Duodenal mucosa (tissue), 2 donors: ENCODE results near the gene SIM1.

Experiments
- H3K27ac ChIP-seq: one replicate; pipeline ENCODE4 v1.7.0; 2013; ENCODE audit warnings: low read depth, low read length
- H3K27me3 ChIP-seq, 2 donors: one replicate each; pipeline ENCODE4 v1.7.0; 2013; ENCODE audit warnings: low read length in 2 of 2, control low read depth in 1 of 2; ENCODE audit not compliant: insufficient read depth in 2 of 2, control insufficient read depth in 1 of 2
- H3K36me3 ChIP-seq, 2 donors: one replicate each; pipeline ENCODE4 v1.7.0; 2013; ENCODE audit warnings: low read length in 2 of 2, control low read depth in 1 of 2; ENCODE audit not compliant: insufficient read depth in 2 of 2, control insufficient read depth in 1 of 2
- H3K4me1 ChIP-seq, 2 donors: one replicate each; pipeline ENCODE4 v1.7.0; 2013; ENCODE audit warnings: low read length in 2 of 2, control low read depth in 1 of 2; ENCODE audit not compliant: insufficient read depth in 2 of 2, control insufficient read depth in 1 of 2
- H3K4me3 ChIP-seq, 2 donors: one replicate each; pipeline ENCODE4 v1.7.0; 2013; ENCODE audit warnings: low read length in 2 of 2, low read depth in 1 of 2
- H3K9ac ChIP-seq, 2 donors: one replicate each; pipeline ENCODE4 v1.7.0; 2013; ENCODE audit warnings: low read length in 2 of 2, low read depth in 1 of 2
- H3K9me3 ChIP-seq, 2 donors: one replicate each; pipeline ENCODE4 v1.7.0; 2013; ENCODE audit warnings: low read length in 2 of 2, control low read depth in 1 of 2; ENCODE audit not compliant: control insufficient read depth in 1 of 2

SIM1 gene

GRCh38 chr6:100343316-100344077, 121.2 kb downstream of the SIM1 start:
- H3K27ac ChIP-seq: no peak overlapping the region
- no peak overlapping the region for H3K9ac ChIP-seq
- H3K4me3 ChIP-seq: no peak overlapping the region
- no peaks in the 10 kb centered on the region for H3K4me1 ChIP-seq
- H3K9me3 ChIP-seq: no peaks in the 10 kb centered on the region
- H3K36me3 ChIP-seq: no peaks in the 10 kb centered on the region
- H3K27me3 ChIP-seq: no peaks in the 10 kb centered on the region

- H3K36me3 ChIP-seq: no peaks in the 10 kb centered on the region
- no peak overlapping the region for H3K4me3 ChIP-seq
- H3K27ac ChIP-seq: no peak overlapping the region
These were observed 121.9 kb downstream of the SIM1 start for GRCh38 chr6:100342830-100343229.

GRCh38 chr6:100339574-100340255, 125.0 kb downstream of the SIM1 start:
- H3K9ac ChIP-seq: no peak overlapping the region
- H3K4me3 ChIP-seq: no peak overlapping the region
- H3K9me3 ChIP-seq: no peaks in the 10 kb centered on the region
- H3K4me1 ChIP-seq: no peaks in the 10 kb centered on the region
- no peaks in the 10 kb centered on the region for H3K36me3 ChIP-seq
- no peak overlapping the region for H3K27ac ChIP-seq
- H3K27me3 ChIP-seq: no peaks in the 10 kb centered on the region

More at GRCh38 chr6:100342830-100343229, 121.9 kb downstream of the SIM1 start:
- H3K4me1 ChIP-seq: no peaks in the 10 kb centered on the region
- no peak overlapping the region for H3K9ac ChIP-seq
- H3K27me3 ChIP-seq: no peaks in the 10 kb centered on the region
- H3K9me3 ChIP-seq: no peaks in the 10 kb centered on the region

GRCh38 chr6:100338090-100338489, 126.6 kb downstream of the SIM1 start:
- H3K27me3 ChIP-seq: no peaks in the 10 kb centered on the region
- H3K4me1 ChIP-seq: no peaks in the 10 kb centered on the region
- no peak overlapping the region for H3K9ac ChIP-seq
- no peaks in the 10 kb centered on the region for H3K36me3 ChIP-seq
- H3K9me3 ChIP-seq: no peaks in the 10 kb centered on the region
- H3K27ac ChIP-seq: no peak overlapping the region
- H3K4me3 ChIP-seq: no peak overlapping the region

- H3K4me3 ChIP-seq: no peak overlapping the region
- no peak overlapping the region for H3K9ac ChIP-seq
- no peaks in the 10 kb centered on the region for H3K4me1 ChIP-seq
- no peaks in the 10 kb centered on the region for H3K27me3 ChIP-seq
- no peaks in the 10 kb centered on the region for H3K9me3 ChIP-seq
- no peaks in the 10 kb centered on the region for H3K36me3 ChIP-seq
- H3K27ac ChIP-seq: no peak overlapping the region
These were observed 127.8 kb downstream of the SIM1 start for GRCh38 chr6:100336876-100337275.

- no peaks in the 10 kb centered on the region for H3K36me3 ChIP-seq
- no peak overlapping the region for H3K27ac ChIP-seq
- no peak overlapping the region for H3K4me3 ChIP-seq
- no peaks in the 10 kb centered on the region for H3K9me3 ChIP-seq
- H3K4me1 ChIP-seq: no peaks in the 10 kb centered on the region
- no peak overlapping the region for H3K9ac ChIP-seq
- no peaks in the 10 kb centered on the region for H3K27me3 ChIP-seq
These were observed 128.7 kb downstream of the SIM1 start for GRCh38 chr6:100335991-100336390.
